WTC11 (cell line): ENCODE results near the gene OCSTAMP. TPM values are rescaled to one million over a fixed set of nuclear protein-coding genes. Genes with fewer than 3 reads are reported as not detected.

ENCODE experiments used
- ATAC-seq: fragments of 200-7000 bp; cut with Tn5 transposase; 2 replicates; pipeline ENCODE4 v1.10.0; 2021; ENCODE audit warnings: mild to moderate bottlenecking, moderate library complexity
- CTCF ChIA-PET: fragments of 300-600 bp; sonication (Branson Sonifier 250); formaldehyde crosslinking; loops from one replicate; lab custom pipeline; 2021; ENCODE audit warnings: antibody characterized with exemption; lab: Charles Lee
- POLR2A ChIA-PET: fragments of 350-600 bp; sonication (Branson Sonifier 250); formaldehyde crosslinking; loops from one replicate; lab custom pipeline; 2021; ENCODE audit warnings: antibody characterized with exemption; lab: Charles Lee
- DNase-seq: peaks from one replicate; pipeline ENCODE4 v3.0.0; 2021; ENCODE audit warnings: low spot score
- H3K27ac Mint-ChIP-seq: 2 replicates; pipeline ENCODE4 v1.8.0; 2021; ENCODE audit warnings: mixed read lengths
- H3K27me3 Mint-ChIP-seq: 2 replicates; pipeline ENCODE4 v1.8.0; 2021; ENCODE audit warnings: low read depth, mild to moderate bottlenecking, moderate library complexity, mixed read lengths
- H3K36me3 Mint-ChIP-seq: 2 replicates; pipeline ENCODE4 v1.8.0; 2021; ENCODE audit warnings: mixed read lengths
- H3K4me1 Mint-ChIP-seq: 2 replicates; pipeline ENCODE4 v1.8.0; 2022; ENCODE audit warnings: mixed read lengths
- H3K4me3 Mint-ChIP-seq: 2 replicates; pipeline ENCODE4 v1.8.0; 2021; ENCODE audit warnings: mild to moderate bottlenecking, moderate library complexity, mixed read lengths
- H3K9me3 Mint-ChIP-seq: 2 replicates; pipeline ENCODE4 v1.8.0; 2021; ENCODE audit warnings: mixed read lengths
- ETV6 ChIP-seq: sonication (generic); formaldehyde crosslinking; IDR thresholded peaks from 2 replicates; pipeline ENCODE4 v1.8.1; 2022; ENCODE audit warnings: mild to moderate bottlenecking, missing genetic modification reagents
- IRF1 ChIP-seq: sonication (generic); formaldehyde crosslinking; IDR thresholded peaks from 2 replicates; pipeline ENCODE4 v1.8.0; 2023; ENCODE audit warnings: missing genetic modification reagents
- IRF2 ChIP-seq: sonication (generic); formaldehyde crosslinking; IDR thresholded peaks from 2 replicates; pipeline ENCODE4 v1.8.0; 2022; ENCODE audit warnings: low read depth, missing genetic modification reagents, borderline replicate concordance
- MXD4 ChIP-seq: fragments of 250-450 bp; sonication (Bioruptor Pico); IDR thresholded peaks from 2 replicates; pipeline ENCODE4 v1.8.0; 2021; ENCODE audit warnings: mild to moderate bottlenecking, moderate library complexity, borderline replicate concordance
- MYBL2 ChIP-seq: sonication (generic); formaldehyde crosslinking; IDR thresholded peaks from 2 replicates; pipeline ENCODE4 v1.8.1; 2023; ENCODE audit warnings: mild to moderate bottlenecking, moderate library complexity, missing genetic modification reagents
- NFATC4 ChIP-seq: fragments of 250-450 bp; sonication (Bioruptor Pico); IDR thresholded peaks from 2 replicates; pipeline ENCODE4 v1.9.0; 2021; ENCODE audit warnings: mild to moderate bottlenecking
- NFE2L1 ChIP-seq: sonication (generic); formaldehyde crosslinking; IDR thresholded peaks from 2 replicates; pipeline ENCODE4 v1.8.1; 2023; ENCODE audit warnings: missing genetic modification reagents
- OVOL2 ChIP-seq: fragments of 250-450 bp; sonication (Bioruptor Pico); IDR thresholded peaks from 2 replicates; pipeline ENCODE4 v1.9.0; 2021; ENCODE audit warnings: mild to moderate bottlenecking, borderline replicate concordance
- RELA ChIP-seq: sonication (generic); formaldehyde crosslinking; IDR thresholded peaks from 2 replicates; pipeline ENCODE4 v1.8.1; 2022; ENCODE audit warnings: missing genetic modification reagents, mild to moderate bottlenecking, borderline replicate concordance
- SMAD3 ChIP-seq: sonication (generic); formaldehyde crosslinking; IDR thresholded peaks from 2 replicates; pipeline ENCODE4 v1.8.0; 2022; ENCODE audit warnings: missing genetic modification reagents, mild to moderate bottlenecking, borderline replicate concordance
- SP1 ChIP-seq: sonication (generic); formaldehyde crosslinking; conservative IDR thresholded peaks from 2 replicates; pipeline ENCODE4 v1.8.1; 2022; ENCODE audit warnings: missing genetic modification reagents
- TEAD1 ChIP-seq: sonication (generic); formaldehyde crosslinking; IDR thresholded peaks from 2 replicates; pipeline ENCODE4 v1.8.0; 2022; ENCODE audit warnings: mild to moderate bottlenecking, missing genetic modification reagents
- USF2 ChIP-seq: sonication (generic); formaldehyde crosslinking; IDR thresholded peaks from 2 replicates; pipeline ENCODE4 v1.8.1; 2023; ENCODE audit warnings: mild to moderate bottlenecking, missing genetic modification reagents, moderate library complexity
- ZNF317 ChIP-seq: sonication (generic); formaldehyde crosslinking; IDR thresholded peaks from 2 replicates; pipeline ENCODE4 v1.8.1; 2023; ENCODE audit warnings: low read depth, mild to moderate bottlenecking, moderate library complexity, missing genetic modification reagents, borderline replicate concordance
- total RNA-seq: library from RNA; stranded (reverse); gene quantifications from 3 replicates; pipeline ENCODE4 v1.2.3, GENCODE V29; 2021
- TF ChIP-seq, protein P1 (sequence below): sonication (generic); formaldehyde crosslinking; IDR thresholded peaks from 2 replicates; pipeline ENCODE4 v1.8.0; 2023; ENCODE audit warnings: missing genetic modification reagents, mild to moderate bottlenecking, borderline replicate concordance
- TF ChIP-seq, protein P2 (sequence below): fragments of 250-450 bp; sonication (Bioruptor Pico); IDR thresholded peaks from 2 replicates; pipeline ENCODE4 v1.9.0; 2021; ENCODE audit warnings: mild to moderate bottlenecking, borderline replicate concordance
- TF ChIP-seq, protein P3 (sequence below): sonication (generic); formaldehyde crosslinking; IDR thresholded peaks from 2 replicates; pipeline ENCODE4 v1.8.1; 2023; ENCODE audit warnings: mild to moderate bottlenecking, moderate library complexity, missing genetic modification reagents

Gene OCSTAMP
- total RNA-seq, 1 experiment from 2014 or later: not detected

GRCh38 chr20:46568570-46569129 lies 18.2 kb upstream of the OCSTAMP start:
- CTCF ChIA-PET: interaction anchor here (0.8 to 1.7 kb wide), 3 partner anchors 14 to 114 kb away, joined by 3 to 10 read pairs (median 4); no protein-coding TSS in a partner anchor
- POLR2A ChIA-PET: no interaction called here
- DNase-seq (no peak), ATAC-seq (no peak; the same call in 1 of the 2 replicates)
- no peaks in the 10 kb centered on the region for H3K9me3 Mint-ChIP-seq
- no peaks in the 10 kb centered on the region for H3K36me3 Mint-ChIP-seq
- no peaks in the 10 kb centered on the region for H3K4me1 Mint-ChIP-seq
- H3K27me3 Mint-ChIP-seq: no peaks in the 10 kb centered on the region
- H3K4me3 Mint-ChIP-seq: no peak overlapping the region
- TF ChIP-seq, protein P1, sequence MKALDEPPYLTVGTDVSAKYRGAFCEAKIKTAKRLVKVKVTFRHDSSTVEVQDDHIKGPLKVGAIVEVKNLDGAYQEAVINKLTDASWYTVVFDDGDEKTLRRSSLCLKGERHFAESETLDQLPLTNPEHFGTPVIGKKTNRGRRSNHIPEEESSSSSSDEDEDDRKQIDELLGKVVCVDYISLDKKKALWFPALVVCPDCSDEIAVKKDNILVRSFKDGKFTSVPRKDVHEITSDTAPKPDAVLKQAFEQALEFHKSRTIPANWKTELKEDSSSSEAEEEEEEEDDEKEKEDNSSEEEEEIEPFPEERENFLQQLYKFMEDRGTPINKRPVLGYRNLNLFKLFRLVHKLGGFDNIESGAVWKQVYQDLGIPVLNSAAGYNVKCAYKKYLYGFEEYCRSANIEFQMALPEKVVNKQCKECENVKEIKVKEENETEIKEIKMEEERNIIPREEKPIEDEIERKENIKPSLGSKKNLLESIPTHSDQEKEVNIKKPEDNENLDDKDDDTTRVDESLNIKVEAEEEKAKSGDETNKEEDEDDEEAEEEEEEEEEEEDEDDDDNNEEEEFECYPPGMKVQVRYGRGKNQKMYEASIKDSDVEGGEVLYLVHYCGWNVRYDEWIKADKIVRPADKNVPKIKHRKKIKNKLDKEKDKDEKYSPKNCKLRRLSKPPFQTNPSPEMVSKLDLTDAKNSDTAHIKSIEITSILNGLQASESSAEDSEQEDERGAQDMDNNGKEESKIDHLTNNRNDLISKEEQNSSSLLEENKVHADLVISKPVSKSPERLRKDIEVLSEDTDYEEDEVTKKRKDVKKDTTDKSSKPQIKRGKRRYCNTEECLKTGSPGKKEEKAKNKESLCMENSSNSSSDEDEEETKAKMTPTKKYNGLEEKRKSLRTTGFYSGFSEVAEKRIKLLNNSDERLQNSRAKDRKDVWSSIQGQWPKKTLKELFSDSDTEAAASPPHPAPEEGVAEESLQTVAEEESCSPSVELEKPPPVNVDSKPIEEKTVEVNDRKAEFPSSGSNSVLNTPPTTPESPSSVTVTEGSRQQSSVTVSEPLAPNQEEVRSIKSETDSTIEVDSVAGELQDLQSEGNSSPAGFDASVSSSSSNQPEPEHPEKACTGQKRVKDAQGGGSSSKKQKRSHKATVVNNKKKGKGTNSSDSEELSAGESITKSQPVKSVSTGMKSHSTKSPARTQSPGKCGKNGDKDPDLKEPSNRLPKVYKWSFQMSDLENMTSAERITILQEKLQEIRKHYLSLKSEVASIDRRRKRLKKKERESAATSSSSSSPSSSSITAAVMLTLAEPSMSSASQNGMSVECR (CRISPR knock-in tag): no peak
- TF ChIP-seq IRF1 (CRISPR knock-in tag) (no peak), OVOL2 (CRISPR knock-in tag) (no peak), NFATC4 (CRISPR knock-in tag) (no peak), MYBL2 (CRISPR knock-in tag) (no peak), SP1 (no peak), NFE2L1 (no peak), IRF2 (CRISPR knock-in tag) (no peak), ETV6 (CRISPR knock-in tag) (no peak), SMAD3 (CRISPR knock-in tag) (no peak)
- TF ChIP-seq, protein P2, sequence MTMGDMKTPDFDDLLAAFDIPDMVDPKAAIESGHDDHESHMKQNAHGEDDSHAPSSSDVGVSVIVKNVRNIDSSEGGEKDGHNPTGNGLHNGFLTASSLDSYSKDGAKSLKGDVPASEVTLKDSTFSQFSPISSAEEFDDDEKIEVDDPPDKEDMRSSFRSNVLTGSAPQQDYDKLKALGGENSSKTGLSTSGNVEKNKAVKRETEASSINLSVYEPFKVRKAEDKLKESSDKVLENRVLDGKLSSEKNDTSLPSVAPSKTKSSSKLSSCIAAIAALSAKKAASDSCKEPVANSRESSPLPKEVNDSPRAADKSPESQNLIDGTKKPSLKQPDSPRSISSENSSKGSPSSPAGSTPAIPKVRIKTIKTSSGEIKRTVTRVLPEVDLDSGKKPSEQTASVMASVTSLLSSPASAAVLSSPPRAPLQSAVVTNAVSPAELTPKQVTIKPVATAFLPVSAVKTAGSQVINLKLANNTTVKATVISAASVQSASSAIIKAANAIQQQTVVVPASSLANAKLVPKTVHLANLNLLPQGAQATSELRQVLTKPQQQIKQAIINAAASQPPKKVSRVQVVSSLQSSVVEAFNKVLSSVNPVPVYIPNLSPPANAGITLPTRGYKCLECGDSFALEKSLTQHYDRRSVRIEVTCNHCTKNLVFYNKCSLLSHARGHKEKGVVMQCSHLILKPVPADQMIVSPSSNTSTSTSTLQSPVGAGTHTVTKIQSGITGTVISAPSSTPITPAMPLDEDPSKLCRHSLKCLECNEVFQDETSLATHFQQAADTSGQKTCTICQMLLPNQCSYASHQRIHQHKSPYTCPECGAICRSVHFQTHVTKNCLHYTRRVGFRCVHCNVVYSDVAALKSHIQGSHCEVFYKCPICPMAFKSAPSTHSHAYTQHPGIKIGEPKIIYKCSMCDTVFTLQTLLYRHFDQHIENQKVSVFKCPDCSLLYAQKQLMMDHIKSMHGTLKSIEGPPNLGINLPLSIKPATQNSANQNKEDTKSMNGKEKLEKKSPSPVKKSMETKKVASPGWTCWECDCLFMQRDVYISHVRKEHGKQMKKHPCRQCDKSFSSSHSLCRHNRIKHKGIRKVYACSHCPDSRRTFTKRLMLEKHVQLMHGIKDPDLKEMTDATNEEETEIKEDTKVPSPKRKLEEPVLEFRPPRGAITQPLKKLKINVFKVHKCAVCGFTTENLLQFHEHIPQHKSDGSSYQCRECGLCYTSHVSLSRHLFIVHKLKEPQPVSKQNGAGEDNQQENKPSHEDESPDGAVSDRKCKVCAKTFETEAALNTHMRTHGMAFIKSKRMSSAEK: no peak
- TF ChIP-seq, protein P3, sequence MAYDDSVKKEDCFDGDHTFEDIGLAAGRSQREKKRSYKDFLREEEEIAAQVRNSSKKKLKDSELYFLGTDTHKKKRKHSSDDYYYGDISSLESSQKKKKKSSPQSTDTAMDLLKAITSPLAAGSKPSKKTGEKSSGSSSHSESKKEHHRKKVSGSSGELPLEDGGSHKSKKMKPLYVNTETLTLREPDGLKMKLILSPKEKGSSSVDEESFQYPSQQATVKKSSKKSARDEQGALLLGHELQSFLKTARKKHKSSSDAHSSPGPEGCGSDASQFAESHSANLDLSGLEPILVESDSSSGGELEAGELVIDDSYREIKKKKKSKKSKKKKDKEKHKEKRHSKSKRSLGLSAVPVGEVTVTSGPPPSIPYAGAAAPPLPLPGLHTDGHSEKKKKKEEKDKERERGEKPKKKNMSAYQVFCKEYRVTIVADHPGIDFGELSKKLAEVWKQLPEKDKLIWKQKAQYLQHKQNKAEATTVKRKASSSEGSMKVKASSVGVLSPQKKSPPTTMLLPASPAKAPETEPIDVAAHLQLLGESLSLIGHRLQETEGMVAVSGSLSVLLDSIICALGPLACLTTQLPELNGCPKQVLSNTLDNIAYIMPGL: no peak
- no peak overlapping the region for H3K27ac Mint-ChIP-seq

DNA sequence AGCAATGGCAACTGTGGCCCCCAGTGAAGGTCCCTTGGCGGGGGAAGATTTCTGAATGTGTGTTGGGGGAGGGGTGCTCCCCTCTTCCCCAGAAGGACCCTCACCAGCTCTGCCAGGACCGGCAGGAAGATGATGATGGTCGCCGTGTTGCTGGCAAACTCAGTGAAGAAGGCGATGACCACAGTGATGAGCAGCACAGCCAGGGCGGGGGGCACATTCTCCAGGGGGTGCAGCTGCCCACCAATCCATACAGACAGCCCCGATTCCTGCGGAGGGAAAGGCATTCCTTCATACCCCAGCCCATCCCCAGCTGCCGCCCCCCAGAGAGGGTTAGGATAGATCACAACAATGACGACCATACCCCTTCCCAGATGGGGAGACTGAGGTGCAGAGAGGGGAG lies 15.7 kb upstream of the OCSTAMP start:
- Mint-ChIP-seq H3K27me3 (no peaks in the 10 kb centered on the region), H3K27ac (no peak overlapping the region), H3K9me3 (no peaks in the 10 kb centered on the region), H3K36me3 (no peaks in the 10 kb centered on the region), H3K4me1 (no peaks in the 10 kb centered on the region; the same call in 1 of the 2 replicates), H3K4me3 (no peak overlapping the region)
- no peak for DNase-seq
- ChIA-PET CTCF (no interaction called here), POLR2A (no interaction called here)
- TF ChIP-seq RELA (CRISPR knock-in tag) (no peak), MXD4 (CRISPR knock-in tag) (no peak), TEAD1 (CRISPR knock-in tag) (no peak), USF2 (CRISPR knock-in tag) (no peak), ZNF317 (CRISPR knock-in tag) (no peak)
- ATAC-seq: no peak
